Measurements from ENCODE around the gene ZNF282.
"Not testable (repeated sequence)": the region's sequence is repeated elsewhere in the genome, so short reads cannot be mapped to it uniquely, and the experiment has no call there.

ZNF282 gene

DNA sequence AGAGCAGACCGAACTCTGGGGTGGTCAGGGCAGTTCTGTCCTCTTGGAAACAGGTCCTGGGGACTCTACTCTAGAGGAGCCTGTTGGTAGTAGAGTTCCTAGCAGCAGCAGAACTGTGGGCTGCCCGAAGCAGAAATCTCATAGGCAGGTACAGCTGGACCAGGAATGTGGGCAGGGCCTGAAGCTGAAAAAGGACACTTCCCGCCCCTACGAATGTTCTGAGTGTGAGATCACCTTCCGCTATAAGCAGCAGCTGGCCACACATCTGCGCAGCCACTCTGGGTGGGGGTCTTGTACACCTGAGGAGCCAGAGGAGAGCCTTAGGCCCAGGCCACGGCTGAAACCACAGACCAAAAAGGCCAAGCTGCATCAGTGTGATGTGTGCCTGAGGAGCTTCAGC, 58.3 kb downstream of the ZNF282 start:
- in situ Hi-C loops (cut with MboI; ENCODE audit: low sequenced_read_pairs) = no loop called here

GRCh38 chr7:149254181-149254858, 59.0 kb downstream of the ZNF282 start:
- in situ Hi-C loops (cut with MboI; ENCODE audit: low sequenced_read_pairs) = no loop called here

- in situ Hi-C loops (cut with MboI; ENCODE audit: low sequenced_read_pairs) = no loop called here
Observed at GRCh38 chr7:149255174-149255573, 59.8 kb downstream of the ZNF282 start.

DNA sequence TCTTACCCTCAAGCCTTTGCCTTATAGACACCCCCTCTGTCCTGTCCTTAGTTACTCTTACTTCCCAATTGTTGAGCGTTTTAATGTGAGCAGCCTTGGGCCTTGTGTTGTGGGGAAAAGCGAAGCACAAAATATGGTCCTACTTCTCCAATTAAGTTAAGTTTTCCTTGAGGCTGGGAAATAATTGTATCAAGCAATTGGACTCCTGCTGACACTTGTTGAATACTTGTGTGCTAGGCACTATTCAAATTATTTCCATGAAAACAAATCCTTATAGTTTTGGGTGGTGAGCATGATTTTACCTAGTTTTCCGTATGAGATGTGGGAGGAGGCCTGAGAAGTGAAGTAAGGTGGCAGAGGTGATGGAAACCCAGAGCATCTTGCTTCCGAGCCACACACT, 61.2 kb downstream of the ZNF282 start:
- in situ Hi-C loops (cut with MboI; ENCODE audit: low sequenced_read_pairs) = no loop called here

- in situ Hi-C loops (cut with MboI; ENCODE audit: low sequenced_read_pairs) = no loop called here
Observed at GRCh38 chr7:149257146-149257545, 61.8 kb downstream of the ZNF282 start.

DNA sequence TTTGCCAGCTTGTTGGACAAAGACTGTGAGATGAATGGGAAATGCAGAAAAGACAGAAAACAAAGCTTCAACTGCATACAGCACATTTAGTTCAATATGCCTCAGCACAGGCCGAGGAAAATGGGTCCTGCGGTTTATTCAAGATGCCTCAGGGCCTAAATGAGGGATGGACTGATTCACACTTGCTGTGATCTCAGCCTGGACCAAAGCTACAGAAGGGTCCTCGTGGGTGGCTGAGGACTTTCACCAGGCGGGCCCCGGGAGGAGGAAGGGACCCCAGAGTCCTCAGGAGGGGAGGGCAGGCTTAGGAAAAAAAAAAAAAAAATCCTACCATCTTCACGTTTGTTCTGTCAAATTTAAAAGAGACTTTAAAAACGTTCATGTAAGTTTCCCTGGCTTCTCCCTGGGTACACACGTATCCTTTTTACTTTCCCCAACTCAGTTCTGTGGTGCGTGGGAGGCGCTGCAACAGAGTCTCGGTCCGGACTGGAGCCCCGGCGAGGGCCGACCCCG, 66.0 kb downstream of the ZNF282 start:
- in situ Hi-C loops (cut with MboI; ENCODE audit: low sequenced_read_pairs) = no loop called here

DNA sequence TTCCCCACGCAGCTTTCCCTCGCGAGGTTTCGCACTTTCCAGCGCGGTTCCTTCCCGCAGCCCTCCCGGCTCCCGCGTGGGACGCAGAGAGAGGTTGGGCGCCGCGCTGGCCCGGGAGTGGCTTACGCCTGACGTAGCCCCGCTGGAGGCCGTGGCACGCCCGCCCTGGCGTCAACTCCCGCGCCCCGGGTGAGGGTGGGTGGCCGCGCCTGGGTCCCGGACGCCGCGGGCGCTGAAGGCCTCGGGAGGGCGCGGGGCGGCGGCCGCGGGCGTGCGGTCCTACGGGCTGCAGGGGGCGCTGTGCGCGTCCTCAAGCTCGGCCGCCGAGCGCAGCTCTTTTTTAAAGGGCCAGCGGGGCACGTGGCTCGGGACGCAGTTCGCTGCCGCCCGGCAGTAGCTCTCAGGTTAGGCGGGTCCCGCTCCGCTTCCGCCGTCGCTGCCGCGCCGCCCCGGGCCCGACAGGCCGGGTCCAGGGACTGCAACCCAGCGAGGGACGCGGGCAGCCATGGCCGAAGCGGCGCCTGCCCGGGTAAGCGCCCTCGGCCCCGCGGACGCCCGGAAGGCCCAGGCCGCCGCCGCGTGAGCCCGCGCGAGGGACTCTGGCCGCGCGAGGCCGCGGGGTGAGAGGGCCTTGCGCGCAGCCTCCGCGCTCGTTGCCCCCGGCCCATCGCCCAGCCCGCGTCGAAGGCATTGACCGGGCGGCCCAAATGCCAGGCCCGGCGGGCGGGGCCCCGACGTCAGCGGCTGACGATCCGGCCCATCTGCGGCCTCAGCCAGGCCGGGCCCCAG, 66.7 kb downstream of the ZNF282 start, which contains the start of gene ZNF783:
ZNF783 (plus strand) TSS at position 368 of the 789 bp plus-strand sequence; CDS start at position 506, 138 bp downstream.
- in situ Hi-C loops (cut with MboI; ENCODE audit: low sequenced_read_pairs) = no loop called here

DNA sequence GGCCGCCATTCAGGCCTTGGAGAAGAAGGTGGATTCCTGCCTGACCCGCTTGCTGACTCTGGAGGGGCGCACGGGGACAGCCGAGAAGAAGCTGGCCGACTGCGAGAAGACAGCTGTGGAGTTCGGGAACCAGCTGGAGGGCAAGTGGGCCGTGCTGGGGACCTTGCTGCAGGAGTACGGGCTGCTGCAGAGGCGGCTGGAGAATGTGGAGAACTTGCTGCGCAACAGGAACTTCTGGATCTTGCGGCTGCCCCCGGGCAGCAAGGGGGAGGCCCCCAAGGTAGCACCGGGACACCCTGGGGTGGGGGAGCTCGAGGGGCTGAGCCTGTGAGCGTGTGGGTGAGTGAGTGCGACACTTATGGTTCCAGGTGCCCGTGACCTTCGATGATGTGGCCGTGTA, 71.1 kb downstream of the ZNF282 start:
- in situ Hi-C loops (cut with MboI; ENCODE audit: low sequenced_read_pairs) = no loop called here

GRCh38 chr7:149267733-149268132, 72.4 kb downstream of the ZNF282 start:
- in situ Hi-C loops (cut with MboI; ENCODE audit: low sequenced_read_pairs) = no loop called here

DNA sequence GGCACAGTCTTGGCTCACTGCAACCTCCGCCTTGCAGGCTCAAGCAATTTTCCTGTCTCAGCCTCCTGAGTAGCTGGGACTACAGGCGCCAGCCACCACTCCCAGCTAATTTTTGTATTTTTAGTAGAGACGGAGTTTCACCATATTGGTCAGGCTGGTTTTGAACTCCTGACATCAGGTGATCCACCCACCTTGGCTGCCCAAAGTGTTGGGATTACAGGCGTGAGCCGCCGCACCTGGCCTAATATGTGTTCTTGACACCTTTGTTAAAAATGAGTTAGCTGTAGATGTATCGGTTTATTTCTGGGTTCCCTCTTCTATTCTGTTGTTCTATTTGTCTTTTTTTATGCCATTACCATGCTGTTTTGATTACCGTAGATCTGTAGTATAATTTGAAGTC, 79.1 kb downstream of the ZNF282 start:
- in situ Hi-C loops (cut with MboI; ENCODE audit: low sequenced_read_pairs) = not testable (repeated sequence)
